ENCODE data around the gene SIL1. TPM values are rescaled to one million over a fixed set of nuclear protein-coding genes. Genes with fewer than 3 reads are reported as not detected.

Gene SIL1
- total RNA-seq, 4 donors from 2014 or later = 28.6 to 48.1 (median 36.5) TPM

DNA sequence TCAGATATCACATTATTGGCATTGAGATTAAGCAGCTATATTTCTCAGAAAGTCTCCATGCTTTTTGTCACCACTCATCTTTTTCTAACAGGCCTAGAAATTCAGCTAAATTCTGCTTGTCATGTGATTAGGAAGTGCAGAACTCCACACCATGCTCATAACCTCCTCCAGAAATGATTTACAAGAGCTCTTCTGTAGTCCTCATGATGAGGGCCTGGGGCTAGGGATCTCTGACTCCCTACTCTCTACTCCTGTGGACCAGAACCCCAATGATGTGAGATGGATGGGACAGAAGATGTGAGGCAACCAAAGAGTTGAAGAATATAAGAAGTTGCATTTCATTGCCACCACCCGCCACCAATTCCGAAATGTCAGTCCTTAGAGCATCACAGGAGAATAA is 16.5 kb upstream of the SIL1 start:
- 100% methylated on average over 2 of the region's 2 CpGs for WGBS, 2 donors (ENCODE audit: low coverage in 1 of 2)
- no peaks in the 10 kb centered on the region for H3K9me3 ChIP-seq
- no peaks in the 10 kb centered on the region for H3K36me3 ChIP-seq
- TF ChIP-seq POLR2A (IDR thresholded peaks at IDR 0.05) (no peak), EP300 (IDR thresholded peaks at IDR 0.05) (no peak), POLR2AphosphoS5 (IDR thresholded peaks at IDR 0.05) (no peak)
- TF ChIP-seq, protein P1, sequence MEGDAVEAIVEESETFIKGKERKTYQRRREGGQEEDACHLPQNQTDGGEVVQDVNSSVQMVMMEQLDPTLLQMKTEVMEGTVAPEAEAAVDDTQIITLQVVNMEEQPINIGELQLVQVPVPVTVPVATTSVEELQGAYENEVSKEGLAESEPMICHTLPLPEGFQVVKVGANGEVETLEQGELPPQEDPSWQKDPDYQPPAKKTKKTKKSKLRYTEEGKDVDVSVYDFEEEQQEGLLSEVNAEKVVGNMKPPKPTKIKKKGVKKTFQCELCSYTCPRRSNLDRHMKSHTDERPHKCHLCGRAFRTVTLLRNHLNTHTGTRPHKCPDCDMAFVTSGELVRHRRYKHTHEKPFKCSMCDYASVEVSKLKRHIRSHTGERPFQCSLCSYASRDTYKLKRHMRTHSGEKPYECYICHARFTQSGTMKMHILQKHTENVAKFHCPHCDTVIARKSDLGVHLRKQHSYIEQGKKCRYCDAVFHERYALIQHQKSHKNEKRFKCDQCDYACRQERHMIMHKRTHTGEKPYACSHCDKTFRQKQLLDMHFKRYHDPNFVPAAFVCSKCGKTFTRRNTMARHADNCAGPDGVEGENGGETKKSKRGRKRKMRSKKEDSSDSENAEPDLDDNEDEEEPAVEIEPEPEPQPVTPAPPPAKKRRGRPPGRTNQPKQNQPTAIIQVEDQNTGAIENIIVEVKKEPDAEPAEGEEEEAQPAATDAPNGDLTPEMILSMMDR (IDR thresholded peaks at IDR 0.05) = no peak
- H3K27ac ChIP-seq = no peak overlapping the region
- no peaks in the 10 kb centered on the region for H3K4me1 ChIP-seq
- H3K4me3 ChIP-seq = no peak overlapping the region
- H3K27me3 ChIP-seq = no peaks in the 10 kb centered on the region
- ATAC-seq = no peak

DNA sequence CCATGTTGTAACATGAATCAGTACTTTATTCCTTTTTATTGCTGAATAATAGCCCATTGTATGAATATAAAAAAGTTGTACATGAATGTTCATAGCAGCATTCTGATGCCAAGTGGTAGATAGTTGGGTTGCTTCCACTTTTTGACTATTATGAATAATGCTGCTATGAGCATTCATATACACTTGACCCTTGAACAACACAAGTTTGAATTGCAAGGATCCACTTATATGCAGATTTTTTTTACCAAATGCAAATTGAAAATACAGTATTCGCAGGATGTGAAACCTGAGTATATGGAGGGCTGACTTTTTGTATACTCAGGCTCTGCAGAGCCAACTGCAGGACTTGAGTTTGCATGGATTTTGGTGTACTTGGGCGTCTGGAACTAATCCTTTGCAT is 14.7 kb upstream of the SIL1 start:
- H3K27ac ChIP-seq = no peak overlapping the region

DNA sequence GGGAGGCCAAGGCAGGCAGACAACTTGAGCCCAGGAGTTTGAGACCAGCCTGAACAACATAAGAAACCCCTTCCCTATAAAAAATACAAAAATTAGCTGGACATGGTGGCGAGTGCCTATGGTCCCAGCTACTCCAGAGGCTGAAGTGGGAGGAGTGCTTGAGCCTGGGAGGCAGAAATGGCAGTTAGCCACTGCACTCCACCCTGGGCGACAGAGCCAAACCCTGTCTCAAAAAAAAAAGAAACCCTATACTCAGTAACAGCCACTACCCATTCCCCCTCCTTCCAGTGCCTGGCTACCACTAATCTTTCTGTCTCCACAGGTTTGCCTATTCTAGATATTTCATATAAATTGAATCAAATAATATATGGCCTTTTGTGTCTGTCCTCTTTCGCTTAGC is 14.3 kb upstream of the SIL1 start:
- H3K36me3 ChIP-seq = no peaks in the 10 kb centered on the region
- no peaks in the 10 kb centered on the region for H3K27me3 ChIP-seq
- no peak for ATAC-seq
- H3K4me1 ChIP-seq = no peaks in the 10 kb centered on the region
- no peak for TF ChIP-seq POLR2A (IDR thresholded peaks at IDR 0.05)
- no peak for TF ChIP-seq POLR2AphosphoS5 (IDR thresholded peaks at IDR 0.05)
- H3K9me3 ChIP-seq = no peaks in the 10 kb centered on the region
- no peak overlapping the region for H3K27ac ChIP-seq
- 51 to 82% methylated on average over 2 to 3 of the region's 3 CpGs for WGBS, 2 donors (ENCODE audit: low coverage in 1 of 2)
- H3K4me3 ChIP-seq = no peak overlapping the region

More for the DNA sequence above, 14.7 kb upstream of the SIL1 start:
- TF ChIP-seq POLR2AphosphoS5 (IDR thresholded peaks at IDR 0.05) (no peak), POLR2A (IDR thresholded peaks at IDR 0.05) (no peak), EP300 (IDR thresholded peaks at IDR 0.05) (no peak)
- TF ChIP-seq, protein P1 (IDR thresholded peaks at IDR 0.05) = no peak
- Histone ChIP-seq H3K4me3 (no peak overlapping the region), H3K4me1 (no peaks in the 10 kb centered on the region), H3K27me3 (no peaks in the 10 kb centered on the region), H3K36me3 (no peaks in the 10 kb centered on the region), H3K9me3 (no peaks in the 10 kb centered on the region)
- WGBS, 2 donors (ENCODE audit: low coverage in 1 of 2) = 80 to 90% methylated on average over 1 to 2 of the region's 2 CpGs
- ATAC-seq = no peak

DNA sequence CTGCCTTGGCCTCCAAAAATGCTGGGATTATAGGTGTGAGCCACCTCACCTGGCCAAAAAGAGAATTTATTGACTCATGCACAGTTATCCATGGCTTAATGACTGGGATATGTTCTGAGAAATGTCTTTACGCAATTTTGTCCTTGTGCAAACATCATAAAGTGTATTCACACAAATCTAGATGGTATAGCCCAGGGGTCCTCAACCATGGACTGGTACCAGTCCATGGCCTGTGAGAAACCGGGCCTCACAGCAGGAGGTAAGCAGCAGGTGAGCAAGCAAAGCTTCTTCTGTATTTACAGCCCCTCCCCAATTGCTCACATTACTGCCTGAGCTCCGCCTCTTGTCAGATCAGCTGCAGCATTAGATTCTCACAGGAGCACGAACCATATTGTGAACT is 12.4 kb upstream of the SIL1 start:
- Histone ChIP-seq H3K4me3 (no peak overlapping the region), H3K27ac (no peak overlapping the region), H3K9me3 (no peaks in the 10 kb centered on the region), H3K4me1 (no peaks in the 10 kb centered on the region), H3K36me3 (no peaks in the 10 kb centered on the region), H3K27me3 (no peaks in the 10 kb centered on the region)
- WGBS, 2 donors (ENCODE audit: low coverage in 1 of 2) = 87 to 100% methylated on average over 2 to 4 of the region's 4 CpGs
- TF ChIP-seq EP300 (IDR thresholded peaks at IDR 0.05) (no peak), POLR2A (IDR thresholded peaks at IDR 0.05) (no peak), POLR2AphosphoS5 (IDR thresholded peaks at IDR 0.05) (no peak)
- TF ChIP-seq, protein P1 (IDR thresholded peaks at IDR 0.05) = no peak
- ATAC-seq = no peak

DNA sequence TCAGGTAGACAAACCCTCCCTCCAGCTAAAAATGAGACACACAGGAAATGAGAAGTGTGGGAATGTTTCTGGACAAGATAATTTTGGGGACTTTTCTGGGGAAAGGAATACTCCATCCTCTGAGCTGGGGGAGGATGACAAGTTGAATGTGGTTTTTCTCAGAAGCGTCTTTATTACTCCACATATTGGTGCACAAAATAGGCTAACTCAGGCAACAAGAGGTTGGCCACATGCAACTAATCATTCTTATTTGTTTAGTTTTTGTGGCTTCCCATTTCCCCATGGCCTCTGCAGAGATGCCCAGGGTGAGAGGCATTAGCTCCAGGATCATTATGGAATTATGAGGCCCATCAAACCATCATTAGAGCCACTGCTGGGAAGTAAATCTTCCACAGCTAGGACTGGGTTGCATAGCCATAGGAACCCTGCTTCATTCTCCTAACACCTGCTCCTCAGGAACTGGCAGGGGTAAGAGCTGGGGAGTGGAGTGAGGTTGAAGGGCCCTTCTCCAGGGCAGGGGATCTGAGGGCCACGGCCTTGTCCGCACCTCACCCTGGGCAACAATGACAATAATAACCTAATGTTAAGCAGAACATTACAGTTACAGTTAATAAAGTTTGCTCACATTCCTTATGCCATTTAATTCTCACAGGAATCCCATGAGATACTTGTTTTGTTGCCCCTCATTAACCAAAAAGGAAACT is 9.3 kb upstream of the SIL1 start:
- no peaks in the 10 kb centered on the region for H3K4me1 ChIP-seq
- no peak overlapping the region for H3K4me3 ChIP-seq
- ATAC-seq = no peak
- no peak overlapping the region for H3K27ac ChIP-seq
- WGBS, 2 donors (ENCODE audit: low coverage in 1 of 2) = 100% methylated on average over 2 to 3 of the region's 3 CpGs
- no peaks in the 10 kb centered on the region for H3K9me3 ChIP-seq
- no peaks in the 10 kb centered on the region for H3K27me3 ChIP-seq
- no peak for TF ChIP-seq EP300 (IDR thresholded peaks at IDR 0.05)
- TF ChIP-seq POLR2A (IDR thresholded peaks at IDR 0.05) = no peak
- TF ChIP-seq, protein P1 (IDR thresholded peaks at IDR 0.05) = no peak
- TF ChIP-seq POLR2AphosphoS5 (IDR thresholded peaks at IDR 0.05) = no peak
- H3K36me3 ChIP-seq = no peaks in the 10 kb centered on the region

All from gastroesophageal sphincter (tissue), 4 donors.